H1 (cell line): ENCODE data around the gene SELENOO. TPM values are rescaled to one million over a fixed set of nuclear protein-coding genes. Genes with fewer than 3 reads are reported as not detected.

Experiments
- CTCF ChIA-PET: fragments of 300-600 bp; sonication (Branson Sonifier 250); formaldehyde crosslinking; loops from one replicate; lab custom pipeline; 2021; ENCODE audit not compliant: partially characterized antibody; lab: Charles Lee
- POLR2A ChIA-PET: fragments of 300-600 bp; sonication (Branson Sonifier 250); formaldehyde crosslinking; loops from one replicate; lab custom pipeline; 2021; ENCODE audit warnings: inconsistent platforms; ENCODE audit not compliant: partially characterized antibody; lab: Charles Lee
- DNase-seq, 2 experiments: peaks; one replicate each; pipeline versions ENCODE4 v3.0.0 to v3.0.0-alpha.2; 2010 to 2022; ENCODE audit warnings: low spot score in 2 of 2, low read depth in 1 of 2, mixed read lengths in 1 of 2
- FAIRE-seq: peaks from 2 replicates; lab custom pipeline; 2011; peaks lifted over from hg19 to GRCh38; lab: Jason Lieb, UNC
- H2AFZ ChIP-seq: 2 replicates; pipeline ENCODE4 v1.8.1; 2012; ENCODE audit warnings: low read length, inconsistent platforms
- H2AK5ac ChIP-seq: 2 replicates; pipeline ENCODE4 v1.6.1; 2013; ENCODE audit warnings: low read depth, low read length
- H2BK120ac ChIP-seq: replicated peaks from 2 replicates; pipeline ENCODE3; 2013; ENCODE audit warnings: low read depth, low read length, inconsistent platforms
- H2BK12ac ChIP-seq: 2 replicates; pipeline ENCODE4 v1.6.1; 2013; ENCODE audit warnings: low read depth, low read length
- H2BK15ac ChIP-seq: 2 replicates; pipeline ENCODE4 v1.6.1; 2013; ENCODE audit warnings: low read length
- H2BK20ac ChIP-seq: 2 replicates; pipeline ENCODE4 v1.6.1; 2013; ENCODE audit warnings: low read length
- H2BK5ac ChIP-seq: 2 replicates; pipeline ENCODE4 v1.6.1; 2013; ENCODE audit warnings: low read depth, low read length
- H3K14ac ChIP-seq: 2 replicates; pipeline ENCODE4 v1.6.1; 2013; ENCODE audit warnings: inconsistent platforms; ENCODE audit not compliant: insufficient read length
- H3K18ac ChIP-seq: 2 replicates; pipeline ENCODE4 v1.6.1; 2013; ENCODE audit warnings: low read length; ENCODE audit errors: extremely low read depth
- H3K23ac ChIP-seq: 2 replicates; pipeline ENCODE4 v1.6.1; 2013; ENCODE audit warnings: inconsistent platforms; ENCODE audit not compliant: insufficient read length
- H3K23me2 ChIP-seq: 2 replicates; pipeline ENCODE4 v1.6.1; 2013; ENCODE audit warnings: low read depth, low read length
- H3K27ac ChIP-seq: 2 replicates; pipeline ENCODE4 v1.6.1; 2011; ENCODE audit warnings: low read depth, low read length, inconsistent platforms
- H3K27me3 ChIP-seq, 4 experiments: replicated peaks in 1 of 4; 1 replicate in 1 of 4; 2 replicates in 3 of 4; pipeline versions ENCODE4 v1.6.1 to v1.8.1; 2011 to 2013; ENCODE audit warnings: low read length in 3 of 4, mild to moderate bottlenecking in 3 of 4, inconsistent platforms in 2 of 4, mixed read lengths in 2 of 4, moderate library complexity in 1 of 4; ENCODE audit not compliant: control insufficient read depth in 3 of 4, insufficient read depth in 3 of 4; ENCODE audit errors: extremely low read depth in 1 of 4
- H3K36me3 ChIP-seq, 4 experiments: 2 replicates each; pipeline versions ENCODE4 v1.6.1 to v1.8.1; 2011 to 2013; ENCODE audit warnings: mild to moderate bottlenecking in 4 of 4, low read length in 3 of 4, moderate library complexity in 2 of 4, control low read depth in 1 of 4, inconsistent platforms in 1 of 4; ENCODE audit not compliant: insufficient read depth in 4 of 4, control insufficient read depth in 2 of 4
- H3K4ac ChIP-seq: replicated peaks from 2 replicates; pipeline ENCODE3; 2013; ENCODE audit warnings: low read length, low read depth, mixed read lengths, inconsistent platforms; ENCODE audit not compliant: insufficient read length
- H3K4me1 ChIP-seq, 4 experiments: replicated peaks in 1 of 4; 1 replicate in 1 of 4; 2 replicates in 3 of 4; pipeline versions ENCODE4 v1.6.1 to v1.8.1; 2011 to 2013; ENCODE audit warnings: low read length in 3 of 4, inconsistent platforms in 2 of 4, mixed read lengths in 1 of 4; ENCODE audit not compliant: insufficient read depth in 4 of 4, control insufficient read depth in 3 of 4
- H3K4me2 ChIP-seq, 2 experiments: 2 replicates each; pipeline versions ENCODE4 v1.6.1 to v1.8.1; 2011 to 2013; ENCODE audit warnings: low read depth in 2 of 2, low read length in 2 of 2, control low read depth in 1 of 2, inconsistent platforms in 1 of 2, mild to moderate bottlenecking in 1 of 2; ENCODE audit not compliant: insufficient read depth in 1 of 2
- H3K4me3 ChIP-seq, 4 experiments: fragments of 200-600, 300-600 bp in 1 of 4; sonication (generic), shearing (Covaris generic), sonication (Bioruptor Twin) in 1 of 4; 2 replicates each; pipeline versions ENCODE4 v1.5.1 to v1.8.1; 2011 to 2016; ENCODE audit warnings: low read length in 4 of 4, low read depth in 3 of 4, control low read depth in 2 of 4, inconsistent platforms in 2 of 4, mild to moderate bottlenecking in 2 of 4, mixed read lengths in 1 of 4, moderate library complexity in 1 of 4; ENCODE audit not compliant: insufficient read depth in 2 of 4; ENCODE audit errors: extremely low read depth in 1 of 4
- H3K56ac ChIP-seq: replicated peaks from 2 replicates; pipeline ENCODE3; 2013; ENCODE audit warnings: low read depth, mild to moderate bottlenecking, mixed read lengths, low read length, inconsistent platforms; ENCODE audit not compliant: insufficient read length
- H3K79me1 ChIP-seq: 2 replicates; pipeline ENCODE4 v1.6.1; 2013; ENCODE audit warnings: low read depth, low read length, control low read depth
- H3K79me2 ChIP-seq, 2 experiments: 2 replicates each; pipeline versions ENCODE4 v1.6.1 to v1.8.1; 2012 to 2013; ENCODE audit warnings: low read length in 2 of 2, mild to moderate bottlenecking in 2 of 2, inconsistent platforms in 1 of 2; ENCODE audit not compliant: insufficient read depth in 2 of 2, control insufficient read depth in 1 of 2
- H3K9ac ChIP-seq, 4 experiments: replicated peaks in 1 of 4; 1 replicate in 1 of 4; 2 replicates in 3 of 4; pipeline versions ENCODE4 v1.6.1 to v1.8.1; 2011 to 2013; ENCODE audit warnings: low read depth in 3 of 4, low read length in 3 of 4, control low read depth in 2 of 4, mild to moderate bottlenecking in 2 of 4, moderate library complexity in 2 of 4, inconsistent platforms in 1 of 4; ENCODE audit errors: extremely low read depth in 1 of 4
- H3K9me3 ChIP-seq, 2 experiments: 2 replicates each; pipeline versions ENCODE4 v1.6.1 to v1.8.1; 2012 to 2013; ENCODE audit warnings: mild to moderate bottlenecking in 2 of 2, moderate library complexity in 2 of 2, control low read depth in 1 of 2, inconsistent platforms in 1 of 2, low read depth in 1 of 2, low read length in 1 of 2, mixed read lengths in 1 of 2; ENCODE audit not compliant: insufficient read depth in 2 of 2
- H4K20me1 ChIP-seq, 2 experiments: replicated peaks in 1 of 2; 2 replicates each; pipeline versions ENCODE3 to v1.8.1; 2011 to 2013; ENCODE audit warnings: inconsistent platforms in 2 of 2, low read length in 2 of 2, mild to moderate bottlenecking in 1 of 2; ENCODE audit not compliant: insufficient read depth in 2 of 2, control insufficient read depth in 1 of 2
- H4K5ac ChIP-seq: 2 replicates; pipeline ENCODE4 v1.6.1; 2013; ENCODE audit warnings: low read length, low read depth, mixed read lengths, inconsistent platforms; ENCODE audit not compliant: insufficient read length
- H4K8ac ChIP-seq: 2 replicates; pipeline ENCODE4 v1.8.0; 2013; ENCODE audit warnings: mild to moderate bottlenecking, moderate library complexity, low read length, inconsistent platforms; ENCODE audit not compliant: insufficient read depth; ENCODE audit errors: extremely low read depth
- H4K91ac ChIP-seq: replicated peaks from 2 replicates; pipeline ENCODE3; 2013; ENCODE audit warnings: low read length, mixed read lengths, inconsistent platforms; ENCODE audit not compliant: insufficient read length
- SIX5 ChIP-seq: IDR thresholded peaks from 2 replicates; pipeline ENCODE4 v1.6.1; 2011; ENCODE audit warnings: mild to moderate bottlenecking, low read depth, low read length
- YY1 ChIP-seq: IDR thresholded peaks from 2 replicates; pipeline ENCODE4 v1.6.1; 2011; ENCODE audit warnings: low read depth, mild to moderate bottlenecking, low read length
- WGBS, 2 experiments: shearing (Covaris generic) in 1 of 2; methylation state at CpG; one replicate each; pipeline versions ENCODE4 v1.1.6 to v1.1.7; 2013 to 2015; ENCODE audit warnings: low lambda C conversion rate in 2 of 2, mixed read lengths in 2 of 2, inconsistent platforms in 1 of 2, low coverage in 1 of 2, missing lambda C conversion rate in 1 of 2; ENCODE audit not compliant: insufficient replicate concordance in 2 of 2, insufficient coverage in 1 of 2, insufficient read length in 1 of 2; ENCODE audit errors: extremely low coverage in 1 of 2, missing lambda C conversion rate in 1 of 2; 5-methylcytosine and 5-hydroxymethylcytosine counted together
- polyA plus RNA-seq, 7 experiments: library from polyadenylated mRNA; depleted of rRNA in 3 of 7; stranded (reverse) in 5 of 7; unstranded in 2 of 7; fragments of >200 nt in 5 of 7; fragments of 200-250 nt in 2 of 7; gene quantifications; 1 replicate in 5 of 7; 2 replicates in 1 of 7; 4 replicates in 1 of 7; pipeline versions ENCODE4 v1.2.1 to v1.2.3, GENCODE V29; 2011 to 2013; ENCODE audit warnings: missing spikeins in 2 of 7, mixed read lengths in 2 of 7
- total RNA-seq: library from RNA; stranded (reverse); fragmentation: NEBNext Ultra II Directional; extraction: Animal tissue kit (Norgen Biotek cat#: 25700); gene quantifications from 2 replicates; pipeline ENCODE4 v1.2.1, GENCODE V29; 2021
- TF ChIP-seq, protein P1 (sequence below): IDR thresholded peaks from 2 replicates; pipeline ENCODE4 v1.6.1; 2011; ENCODE audit warnings: low read depth, mild to moderate bottlenecking, low read length; ENCODE audit not compliant: insufficient read depth

Gene SELENOO
- total and polyA plus RNA-seq, 2 of the 8 experiments (the other 6 are each of a cell fraction or from before 2014, with no cell fraction given) = 18.6 to 25.1 TPM

DNA sequence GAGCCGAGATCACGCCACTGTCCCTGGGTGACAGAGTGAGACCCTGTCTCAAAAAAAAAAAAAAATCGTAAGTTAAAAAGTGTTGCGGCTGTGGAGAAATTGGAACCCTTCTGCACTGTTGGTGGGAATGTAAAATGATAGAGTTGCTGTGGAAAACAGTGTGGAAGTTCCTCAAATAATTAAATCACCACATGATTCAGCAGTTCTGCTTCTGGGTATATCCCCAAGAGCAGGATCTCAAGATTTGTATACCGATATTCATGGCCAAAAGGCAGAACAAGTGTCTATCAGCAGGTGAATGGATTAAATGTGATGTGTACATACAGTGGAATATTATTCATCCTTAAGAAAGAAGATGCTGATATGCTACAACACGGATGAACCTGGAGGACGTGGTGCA is 3.8 kb downstream of the SELENOO start:
- peaks cover 0 to 12% (median 2%) of the 10 kb centered on the region in 4 experiments; a peak in 5 of 8 replicates for H3K36me3 ChIP-seq
- no peaks in the 10 kb centered on the region for H3K9me3 ChIP-seq
- no peak overlapping the region for H3K4me2 ChIP-seq
- 93% methylated on average over 5 of the region's 7 CpGs; no CpG with 5 or more reads in 1 of the 2 experiments for WGBS, 2 experiments
- no peak overlapping the region for H3K14ac ChIP-seq
- no peak overlapping the region for H3K56ac ChIP-seq
- FAIRE-seq (no peak), DNase-seq (no peak)
- ChIA-PET CTCF (interaction anchor here (0.6 to 7.0 kb wide), 2 partner anchors 28 to 55 kb away, joined by 3 to 83 read pairs; no protein-coding TSS in a partner anchor), POLR2A (interaction anchor here (3.0 kb wide), 1 partner anchor 14 kb away, joined by 9 read pairs; no protein-coding TSS in a partner anchor)
- H3K4ac ChIP-seq = no peak overlapping the region
- no peak overlapping the region for H4K91ac ChIP-seq
- H2BK5ac ChIP-seq = no peak overlapping the region
- no peak overlapping the region for H2BK12ac ChIP-seq
- H3K23ac ChIP-seq = no peak overlapping the region
- peaks cover 2% of the 10 kb centered on the region; the same call in 1 of the 2 replicates for H3K79me1 ChIP-seq
- peaks cover 0 to 13% of the 10 kb centered on the region in 2 experiments; a peak in 1 of 4 replicates for H3K79me2 ChIP-seq
- H4K20me1 ChIP-seq = peaks cover 4 to 25% of the 10 kb centered on the region in 2 experiments
- H3K27ac ChIP-seq = no peak overlapping the region
- H2BK15ac ChIP-seq = no peak overlapping the region
- H2BK20ac ChIP-seq = no peak overlapping the region
- peak overlapping the region in 1 of 4 experiments; percentile 17; a peak in 1 of 7 replicates for H3K9ac ChIP-seq
- H3K23me2 ChIP-seq = peaks cover 13% of the 10 kb centered on the region; the same call in 1 of the 2 replicates
- TF ChIP-seq, protein P1, sequence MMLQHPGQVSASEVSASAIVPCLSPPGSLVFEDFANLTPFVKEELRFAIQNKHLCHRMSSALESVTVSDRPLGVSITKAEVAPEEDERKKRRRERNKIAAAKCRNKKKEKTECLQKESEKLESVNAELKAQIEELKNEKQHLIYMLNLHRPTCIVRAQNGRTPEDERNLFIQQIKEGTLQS = no peak
- TF ChIP-seq YY1 (no peak), SIX5 (no peak)
- H3K4me3 ChIP-seq = no peak overlapping the region
- H2AK5ac ChIP-seq = no peak overlapping the region
- no peak overlapping the region for H2BK120ac ChIP-seq
- no peak overlapping the region for H3K18ac ChIP-seq
- peaks cover 0 to 7% (median 6%) of the 10 kb centered on the region in 4 experiments; a peak in 6 of 7 replicates for H3K4me1 ChIP-seq
- no peaks in the 10 kb centered on the region for H3K27me3 ChIP-seq
- no peak overlapping the region for H4K8ac ChIP-seq
- no peak overlapping the region for H4K5ac ChIP-seq
- H2AFZ ChIP-seq = no peak overlapping the region
